DOHH2 (cell line): ENCODE data around the gene MDH1.

ENCODE experiments used
- CTCF ChIP-seq: fragments of 200-600 bp; sonication (generic); IDR thresholded peaks from one replicate; pipeline ENCODE4 v1.5.1; 2014; ENCODE audit warnings: antibody characterized with exemption, mild to moderate bottlenecking, low read depth, low read length; ENCODE audit not compliant: poor library complexity, severe bottlenecking
- EZH2phosphoT487 ChIP-seq: fragments of 200-600 bp; sonication (generic); IDR thresholded peaks from 2 replicates; pipeline ENCODE4 v1.6.1; 2017; ENCODE audit warnings: borderline replicate concordance, mild to moderate bottlenecking, antibody characterized with exemption, low read length, moderate library complexity, mixed read lengths

- no peak for TF ChIP-seq CTCF
- no peak for TF ChIP-seq EZH2phosphoT487
Observed at GRCh38 chr2:63587814-63588384, 864 bp upstream of the MDH1 start.
